Measurements from ENCODE around the gene MMP15. TPM values are rescaled to one million over a fixed set of nuclear protein-coding genes. Genes with fewer than 3 reads are reported as not detected.

Gene MMP15
- total and polyA plus RNA-seq, 2 of the 13 experiments (the other 11 are each of a cell fraction or from before 2014, with no cell fraction given) = 35.2 to 44.9 TPM

GRCh38 chr16:58000706-58001676, 24.6 kb upstream of the MMP15 start, which contains the start of gene USB1 (continued):
- TF ChIP-seq ZNF710 (CRISPR knock-in tag; IDR thresholded peaks at IDR 0.05; ENCODE audit: borderline replicate concordance) (no peak), ZNF720 (CRISPR knock-in tag; IDR thresholded peaks at IDR 0.05) (no peak), SMAD1 (CRISPR knock-in tag; IDR thresholded peaks at IDR 0.05; ENCODE audit: borderline replicate concordance, low read depth) (peak; percentile 83; the same call in 1 of the 2 replicates), ZNF512B (CRISPR knock-in tag; IDR thresholded peaks at IDR 0.05; ENCODE audit: borderline replicate concordance) (peak; percentile 58; the same call in 1 of the 2 replicates), AKAP8 (CRISPR knock-in tag; IDR thresholded peaks at IDR 0.05) (0 out of 2 replicates have a peak, but pooled peaks have one; percentile 11), SOX6 (IDR thresholded peaks at IDR 0.05) (no peak), SOX6 (CRISPR knock-in tag; IDR thresholded peaks at IDR 0.05) (peak; percentile 61), ZBTB14 (CRISPR knock-in tag; IDR thresholded peaks at IDR 0.05) (no peak; the same call in 1 of the 2 replicates), PTBP1 (IDR thresholded peaks at IDR 0.05; ENCODE audit: low read depth, low read length, poor library complexity, severe bottlenecking) (peak; percentile 56), SRY (CRISPR knock-in tag; IDR thresholded peaks at IDR 0.05) (peak; percentile 90), NR2F1 (CRISPR knock-in tag; IDR thresholded peaks at IDR 0.05) (peak; percentile 32 to 75; a peak in 2 of 4 replicates), SPEN (CRISPR knock-in tag; IDR thresholded peaks at IDR 0.05; ENCODE audit: low read depth) (no peak; the same call in 1 of the 2 replicates), BCLAF1 (IDR thresholded peaks at IDR 0.05) (no peak), ZNF597 (CRISPR knock-in tag; IDR thresholded peaks at IDR 0.05) (no peak), ZNF670 (CRISPR knock-in tag; IDR thresholded peaks at IDR 0.05; ENCODE audit: borderline replicate concordance) (peak; percentile 80; the same call in 1 of the 2 replicates)

Measured in HepG2 (cell line).